ENCODE results near the gene INTS3. TPM values are rescaled to one million over a fixed set of nuclear protein-coding genes. Genes with fewer than 3 reads are reported as not detected.

INTS3 gene
- total and polyA plus RNA-seq, 10 of the 15 experiments (the other 5 are each of a cell fraction or from before 2014, with no cell fraction given): 12.6 to 87.4 (median 30.8) TPM

- TF ChIP-seq BACH1 (IDR thresholded peaks at IDR 0.05; ENCODE audit: borderline replicate concordance) (peak; percentile 48; the same call in 1 of the 2 replicates), JUNB (IDR thresholded peaks at IDR 0.05) (no peak), YY1 (IDR thresholded peaks at IDR 0.05; ENCODE audit: low read depth, low read length) (peak; percentile 75; the same call in 1 of the 2 replicates), PRDM15 (CRISPR knock-in tag; IDR thresholded peaks at IDR 0.05) (no peak), NFXL1 (IDR thresholded peaks at IDR 0.05; ENCODE audit: borderline replicate concordance) (no peak), EED (IDR thresholded peaks at IDR 0.05; ENCODE audit: low read depth) (peak; percentile 76), EP300 (IDR thresholded peaks at IDR 0.05; ENCODE audit: borderline replicate concordance in 1 of 2, control insufficient read depth in 1 of 2, low read depth in 2 of 2, low read length in 2 of 2) (peak in 1 of 2 experiments; percentile 14; a peak in 1 of 4 replicates), SMAD1 (IDR thresholded peaks at IDR 0.05; ENCODE audit: low read depth, partially characterized antibody) (peak; percentile 69), MLLT1 (IDR thresholded peaks at IDR 0.05) (0 out of 2 replicates have a peak, but pooled peaks have one; percentile 40), NR2C1 (IDR thresholded peaks at IDR 0.05) (no peak), HCFC1 (IDR thresholded peaks at IDR 0.05; ENCODE audit: low read length) (0 out of 2 replicates have a peak, but pooled peaks have one; percentile 7), MTA3 (IDR thresholded peaks at IDR 0.05; ENCODE audit: borderline replicate concordance, low read length) (no peak), SP1 (IDR thresholded peaks at IDR 0.05; ENCODE audit: low read depth, low read length) (no peak), BCLAF1 (IDR thresholded peaks at IDR 0.05) (no peak), MXI1 (IDR thresholded peaks at IDR 0.05; ENCODE audit: low read depth, low read length) (peak; percentile 60), SIN3A (IDR thresholded peaks at IDR 0.05; ENCODE audit: low read depth, low read length) (peak; percentile 42; the same call in 1 of the 2 replicates), MEF2B (IDR thresholded peaks at IDR 0.05; ENCODE audit: partially characterized antibody, poor library complexity, severe bottlenecking) (peak; percentile 41), IKZF2 (IDR thresholded peaks at IDR 0.05) (peak; percentile 65 to 66; a peak in 3 of 4 replicates), GATAD2B (conservative IDR thresholded peaks at IDR 0.05; ENCODE audit: low read depth) (peak; percentile 78)
Observed at GRCh38 chr1:153783233-153784190, 55.7 kb downstream of the INTS3 start (continued).

Measured in GM12878 (cell line).